GM21717 (cell line): ENCODE results near the gene SPN.
"Not testable (repeated sequence)": the region's sequence is repeated elsewhere in the genome, so short reads cannot be mapped to it uniquely, and the experiment has no call there.

Source experiments
- ATAC-seq: cut with Tn5 transposase; IDR thresholded peaks from one replicate; pipeline ENCODE4 v1.9.1; 2021; ENCODE audit warnings: mild to moderate bottlenecking, moderate library complexity; ENCODE audit not compliant: unreplicated experiment

SPN gene

GRCh38 chr16:29644973-29645693 is 17.9 kb upstream of the SPN start:
- ATAC-seq: no peak

GRCh38 chr16:29645694-29646187 is 17.3 kb upstream of the SPN start:
- no peak for ATAC-seq

GRCh38 chr16:29646947-29647346 is 16.1 kb upstream of the SPN start:
- ATAC-seq: no peak

- ATAC-seq: no peak
Measured at GRCh38 chr16:29649588-29650494, 13.2 kb upstream of the SPN start.

- ATAC-seq: no peak
Measured at GRCh38 chr16:29650771-29651170, 12.3 kb upstream of the SPN start.

GRCh38 chr16:29651774-29652349 is 11.2 kb upstream of the SPN start:
- ATAC-seq: no peak

- ATAC-seq: no peak
Measured at GRCh38 chr16:29653471-29653870, 9.6 kb upstream of the SPN start.

- ATAC-seq: not testable (repeated sequence)
Measured at GRCh38 chr16:29653890-29654289, 9.2 kb upstream of the SPN start.

GRCh38 chr16:29656688-29657523 is 6.1 kb upstream of the SPN start:
- no peak for ATAC-seq

GRCh38 chr16:29658705-29659104 is 4.3 kb upstream of the SPN start:
- ATAC-seq: no peak

GRCh38 chr16:29662000-29662728 is 883 bp upstream of the SPN start:
- no peak for ATAC-seq

- ATAC-seq: no peak
Measured at GRCh38 chr16:29662729-29663015, 375 bp upstream of the SPN start.

GRCh38 chr16:29663807-29664090 is 702 bp downstream of the SPN start:
- no peak for ATAC-seq

- ATAC-seq: no peak
Measured at GRCh38 chr16:29664091-29664921, 1.3 kb downstream of the SPN start.

GRCh38 chr16:29665294-29666077 is 2.4 kb downstream of the SPN start:
- no peak for ATAC-seq

GRCh38 chr16:29667322-29667610 is 4.2 kb downstream of the SPN start:
- ATAC-seq: not testable (repeated sequence)

GRCh38 chr16:29667755-29668154 is 4.7 kb downstream of the SPN start:
- no peak for ATAC-seq

GRCh38 chr16:29668267-29668666 is 5.2 kb downstream of the SPN start:
- ATAC-seq: no peak

GRCh38 chr16:29673501-29673900 is 10.5 kb downstream of the SPN start:
- no peak for ATAC-seq
